ENCODE measurements around the gene MON2.
A peak's percentile ranks its signal among the peaks of the same experiment; 100 is the strongest.

MON2 gene

DNA sequence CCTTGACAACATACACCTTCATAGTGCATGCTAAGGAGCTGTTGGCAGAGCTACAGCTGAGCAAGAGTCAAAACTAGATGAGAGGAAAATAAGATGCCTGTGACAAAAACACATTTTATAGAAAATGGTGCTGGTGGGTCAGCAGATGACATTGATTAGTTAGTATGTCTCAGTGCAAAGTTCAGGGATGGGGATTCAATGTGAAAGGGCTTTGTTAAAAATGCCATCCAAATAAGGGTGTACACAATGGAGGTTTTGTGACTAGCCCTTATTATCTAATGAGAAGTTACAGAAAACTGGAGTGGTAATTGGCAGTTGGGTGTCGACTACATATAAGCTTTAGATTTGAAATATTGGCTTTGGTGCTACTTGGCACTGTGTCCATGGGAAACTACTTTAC, 169.0 kb downstream of the MON2 start:
- in situ Hi-C loops (cut with MboI; ENCODE audit: low pct_unique_long_range_greater_than_20kb, low sequenced_read_pairs) = no loop called here
- DNase-seq = no peak

DNA sequence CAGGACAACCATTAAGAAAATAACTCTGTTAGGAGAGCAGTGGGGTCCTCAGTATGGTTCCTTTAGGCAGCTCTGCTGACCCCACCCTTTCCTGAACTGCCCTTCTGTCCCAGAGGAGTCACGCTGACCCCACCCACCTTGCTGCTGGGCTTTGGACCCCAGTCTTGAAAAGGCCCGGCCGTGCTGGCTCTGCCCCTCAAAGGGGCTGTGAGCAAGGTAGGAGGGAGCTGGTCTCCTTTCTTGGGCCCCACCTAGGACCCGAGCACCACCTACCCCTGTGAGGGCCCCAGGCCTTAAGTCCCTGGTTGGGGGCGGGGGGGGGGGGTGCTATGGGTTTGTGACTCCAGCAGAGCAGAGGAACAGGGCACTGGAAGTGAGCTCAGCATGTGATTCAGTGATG, 171.1 kb downstream of the MON2 start:
- in situ Hi-C loops (cut with MboI; ENCODE audit: low pct_unique_long_range_greater_than_20kb, low sequenced_read_pairs) = no loop called here
- DNase-seq = no peak

DNA sequence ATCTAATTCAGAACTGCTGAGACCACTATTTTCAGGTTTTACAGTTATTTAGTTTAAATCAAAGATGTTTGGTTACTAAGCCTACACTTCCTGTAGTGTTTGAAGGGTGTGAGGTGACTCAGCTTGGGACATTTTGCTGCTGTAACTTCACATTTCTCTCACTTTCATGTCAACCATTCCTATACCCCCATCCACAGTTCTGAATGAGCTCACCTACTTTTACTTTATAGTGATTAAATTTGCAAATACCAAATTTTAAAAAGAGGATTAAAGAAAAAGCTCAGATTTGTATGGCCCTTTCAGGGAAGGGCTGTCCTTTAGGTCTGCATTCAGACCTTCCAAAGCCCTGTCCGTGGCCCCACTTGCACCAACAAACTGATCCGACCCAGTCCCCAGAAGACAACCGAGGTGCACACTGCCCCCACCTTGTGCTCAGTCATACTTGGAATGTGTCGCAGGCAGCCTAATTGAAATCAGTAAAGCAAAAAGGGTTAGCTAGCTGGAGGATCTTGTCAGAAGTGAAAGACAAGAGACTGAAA, 174.4 kb downstream of the MON2 start:
- in situ Hi-C loops (cut with MboI; ENCODE audit: low pct_unique_long_range_greater_than_20kb, low sequenced_read_pairs) = no loop called here
- no peak for DNase-seq

DNA sequence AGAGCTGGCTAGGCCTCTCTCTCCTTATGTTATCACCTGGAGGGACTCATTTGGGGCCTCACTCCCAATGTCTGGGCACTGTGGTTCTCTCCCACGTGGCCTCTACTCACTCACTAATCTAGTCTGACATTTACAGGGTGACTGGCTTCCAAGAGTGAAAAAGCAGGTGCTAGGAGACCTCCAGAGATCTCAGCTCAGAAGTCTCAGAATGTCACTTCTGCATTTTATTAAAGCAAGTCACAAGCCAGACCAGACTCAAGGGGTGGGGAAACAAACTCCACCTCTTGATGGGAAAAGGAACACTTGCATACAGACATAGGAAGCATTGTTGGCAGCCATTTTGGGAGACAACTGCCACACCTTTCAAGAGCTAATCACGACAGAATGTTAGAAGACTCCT, 175.9 kb downstream of the MON2 start:
- DNase-seq = peak; percentile 50
- in situ Hi-C loops (cut with MboI; ENCODE audit: low pct_unique_long_range_greater_than_20kb, low sequenced_read_pairs) = no loop called here

DNA sequence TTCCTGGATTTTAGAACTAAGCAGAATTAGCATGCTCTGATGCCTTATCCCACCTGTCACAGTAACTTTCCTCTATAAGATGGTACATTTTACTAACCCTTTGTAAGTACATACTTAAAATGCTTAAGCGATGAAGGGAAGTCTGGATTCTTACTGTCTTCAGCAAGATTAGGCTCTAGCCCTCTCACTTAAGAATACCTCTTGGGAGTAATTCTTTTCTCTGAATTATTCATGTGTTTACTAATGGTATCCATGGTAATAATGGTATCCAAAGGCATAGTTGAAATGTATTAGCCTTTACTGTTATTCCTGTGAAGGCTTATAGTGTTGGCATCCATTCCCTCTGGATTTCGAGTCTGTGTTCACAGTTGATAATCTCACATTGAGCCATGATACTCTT, 176.9 kb downstream of the MON2 start:
- no peak for DNase-seq
- in situ Hi-C loops (cut with MboI; ENCODE audit: low pct_unique_long_range_greater_than_20kb, low sequenced_read_pairs) = no loop called here

DNA sequence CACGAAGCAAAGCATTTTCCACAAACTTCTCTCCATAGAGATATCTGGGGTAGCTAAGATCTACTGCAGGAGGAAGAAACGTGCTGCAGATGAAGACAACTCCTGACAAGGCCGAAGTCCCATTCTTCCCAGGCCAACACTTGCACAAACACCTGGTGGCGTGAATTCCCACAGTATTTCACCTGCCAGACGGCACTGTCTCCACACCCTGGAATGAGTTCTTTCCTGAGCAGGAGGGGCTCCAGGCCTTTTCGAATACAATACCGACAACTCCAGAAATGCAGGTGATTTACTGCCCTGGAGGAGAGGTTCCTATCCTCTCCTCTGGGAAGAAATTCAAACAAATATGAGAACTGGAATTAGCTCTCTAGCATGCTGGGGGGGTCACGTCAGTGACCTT, 179.9 kb downstream of the MON2 start:
- in situ Hi-C loops (cut with MboI; ENCODE audit: low pct_unique_long_range_greater_than_20kb, low sequenced_read_pairs) = no loop called here
- no peak for DNase-seq

DNA sequence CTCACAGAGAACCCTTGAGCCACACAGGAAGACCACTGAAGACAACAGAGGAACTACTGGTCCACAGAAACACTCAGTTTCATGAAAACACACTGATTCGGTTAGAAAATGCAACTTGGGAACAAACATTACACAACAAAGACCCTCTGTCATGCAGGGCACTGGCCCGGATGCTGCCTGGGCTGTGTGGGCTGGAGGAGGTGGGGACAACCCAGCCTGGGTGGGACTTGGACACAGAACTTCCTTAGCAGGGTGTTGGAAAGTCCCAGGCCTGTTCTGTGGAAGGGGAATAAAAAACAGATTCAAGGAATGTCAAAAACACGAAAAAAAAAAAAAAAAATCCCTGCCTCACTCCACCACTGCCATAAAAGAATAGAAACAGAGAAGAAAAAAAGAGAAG, 181.0 kb downstream of the MON2 start:
- no peak for DNase-seq
- in situ Hi-C loops (cut with MboI; ENCODE audit: low pct_unique_long_range_greater_than_20kb, low sequenced_read_pairs) = no loop called here

DNA sequence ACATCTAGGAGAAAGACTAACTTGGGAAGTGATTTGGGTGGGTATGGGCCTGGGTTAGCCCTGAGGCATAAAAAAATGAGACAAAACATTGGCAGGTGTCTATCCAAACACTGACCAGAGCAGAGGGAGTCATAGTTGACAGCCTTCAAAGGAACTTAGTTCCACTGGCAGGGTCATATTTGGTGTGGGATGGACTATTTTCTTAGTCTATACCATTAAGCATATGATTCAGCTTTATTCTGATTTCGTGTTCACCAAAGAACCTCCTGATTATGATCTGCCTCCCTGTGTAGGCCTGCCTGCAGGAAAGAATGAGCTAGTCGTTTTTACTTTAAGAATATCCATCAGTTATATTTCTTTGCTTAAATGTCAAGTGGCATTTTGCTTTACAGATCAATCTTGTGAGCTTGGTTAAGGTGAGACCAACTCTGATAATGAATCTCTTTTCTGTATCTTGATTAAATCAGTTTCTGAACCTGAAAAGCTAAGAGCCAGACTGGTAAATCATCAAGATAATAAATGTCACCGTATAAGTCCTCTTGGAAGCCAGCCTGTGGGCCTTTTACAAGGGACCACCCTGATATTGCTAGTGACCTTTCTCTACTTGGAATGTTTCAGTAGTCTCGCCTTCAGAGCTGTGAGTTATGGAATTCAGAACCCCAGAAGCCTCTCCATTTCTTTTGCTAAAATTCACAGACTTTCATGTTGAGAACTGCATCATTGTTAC, 182.9 kb downstream of the MON2 start:
- in situ Hi-C loops (cut with MboI; ENCODE audit: low pct_unique_long_range_greater_than_20kb, low sequenced_read_pairs) = no loop called here

More for the DNA sequence above, 182.9 kb downstream of the MON2 start:
- no peak for DNase-seq
